ENCODE measurements around the gene PRKD1. TPM values are rescaled to one million over a fixed set of nuclear protein-coding genes. Genes with fewer than 3 reads are reported as not detected.

Gene PRKD1
- total RNA-seq, 4 donors from 2014 or later = 3.5 to 6.4 (median 4.4) TPM

DNA sequence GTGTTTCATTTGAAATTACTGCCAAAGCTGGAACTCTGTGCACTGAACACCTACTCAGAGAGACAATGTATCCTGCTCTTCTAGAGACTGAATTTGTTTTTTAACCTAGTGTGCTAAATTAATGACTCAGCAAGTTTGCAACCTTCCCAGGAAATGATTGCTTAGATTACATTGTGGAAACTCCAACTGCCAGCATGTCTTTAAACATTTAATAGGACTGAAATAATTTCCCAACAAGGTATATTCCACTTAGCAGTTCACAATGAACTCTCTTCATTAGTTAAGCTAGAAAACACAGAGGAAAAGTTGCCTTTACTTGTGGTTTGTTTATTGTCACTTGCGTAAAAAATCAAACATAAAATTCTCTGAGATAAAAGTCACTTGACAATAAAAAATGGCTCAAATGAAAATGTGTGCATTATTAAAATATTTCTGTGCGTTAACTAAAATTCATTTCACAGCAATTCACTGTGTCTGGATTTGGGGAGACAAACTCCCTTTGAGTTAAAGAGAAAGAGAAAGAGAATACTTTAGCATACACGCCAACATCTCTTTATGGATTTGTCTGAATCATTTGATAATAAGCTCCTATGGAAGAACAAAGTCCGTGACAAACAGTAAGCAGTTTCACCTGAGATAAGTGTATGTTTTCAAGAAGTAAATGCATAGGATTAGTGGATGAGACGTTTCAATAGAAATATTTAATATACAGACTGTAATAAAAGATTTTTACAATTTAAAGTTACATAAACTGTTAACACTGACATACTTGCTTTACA is 284.0 kb downstream of the PRKD1 start:
- intact Hi-C loops (cut with DNase I; ENCODE audit: low total_unique reads) = no loop called here
- Histone ChIP-seq H3K27me3 (no peaks in the 10 kb centered on the region), H3K9me3 (peaks cover 19 to 20% of the 10 kb centered on the region in 2 donors), H3K4me3 (no peak overlapping the region), H3K27ac (no peak overlapping the region), H3K4me1 (no peaks in the 10 kb centered on the region), H3K36me3 (no peaks in the 10 kb centered on the region)
- DNase-seq = no peak
- 39 to 44% methylated on average over 5 of the region's 5 CpGs for WGBS, 2 donors (ENCODE audit: low coverage in 1 of 2)
- TF ChIP-seq, protein P1, sequence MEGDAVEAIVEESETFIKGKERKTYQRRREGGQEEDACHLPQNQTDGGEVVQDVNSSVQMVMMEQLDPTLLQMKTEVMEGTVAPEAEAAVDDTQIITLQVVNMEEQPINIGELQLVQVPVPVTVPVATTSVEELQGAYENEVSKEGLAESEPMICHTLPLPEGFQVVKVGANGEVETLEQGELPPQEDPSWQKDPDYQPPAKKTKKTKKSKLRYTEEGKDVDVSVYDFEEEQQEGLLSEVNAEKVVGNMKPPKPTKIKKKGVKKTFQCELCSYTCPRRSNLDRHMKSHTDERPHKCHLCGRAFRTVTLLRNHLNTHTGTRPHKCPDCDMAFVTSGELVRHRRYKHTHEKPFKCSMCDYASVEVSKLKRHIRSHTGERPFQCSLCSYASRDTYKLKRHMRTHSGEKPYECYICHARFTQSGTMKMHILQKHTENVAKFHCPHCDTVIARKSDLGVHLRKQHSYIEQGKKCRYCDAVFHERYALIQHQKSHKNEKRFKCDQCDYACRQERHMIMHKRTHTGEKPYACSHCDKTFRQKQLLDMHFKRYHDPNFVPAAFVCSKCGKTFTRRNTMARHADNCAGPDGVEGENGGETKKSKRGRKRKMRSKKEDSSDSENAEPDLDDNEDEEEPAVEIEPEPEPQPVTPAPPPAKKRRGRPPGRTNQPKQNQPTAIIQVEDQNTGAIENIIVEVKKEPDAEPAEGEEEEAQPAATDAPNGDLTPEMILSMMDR (IDR thresholded peaks at IDR 0.05) = no peak
- TF ChIP-seq POLR2A (IDR thresholded peaks at IDR 0.05) (no peak), EP300 (IDR thresholded peaks at IDR 0.05; ENCODE audit: low read depth) (no peak), POLR2AphosphoS5 (IDR thresholded peaks at IDR 0.05) (no peak)
- in situ Hi-C loops (cut with MboI; ENCODE audit: low pct_ligation_motif_present in 1 of 4, low pct_unique_long_range_greater_than_20kb in 1 of 4, low sequenced_read_pairs in 3 of 4) = no loop called here

DNA sequence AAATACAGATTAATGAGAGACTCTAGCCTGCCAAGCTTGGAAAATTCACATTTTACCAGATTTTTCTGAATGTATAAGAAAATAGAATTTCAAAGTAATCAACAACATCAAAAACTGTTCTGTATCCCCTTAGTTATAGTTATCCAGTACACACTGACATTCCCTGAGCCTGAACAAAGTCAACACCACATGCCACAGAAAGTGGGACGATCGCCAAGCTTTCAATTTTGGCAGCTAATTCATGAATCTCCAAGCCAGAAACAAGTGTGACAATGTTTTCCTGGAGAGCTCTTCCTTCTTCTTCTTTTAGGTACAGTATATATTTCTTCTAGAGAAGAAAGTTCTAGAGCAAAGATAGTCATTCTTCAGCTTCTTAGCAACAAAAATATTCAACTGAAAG is 290.2 kb downstream of the PRKD1 start:
- intact Hi-C loops (cut with DNase I; ENCODE audit: low total_unique reads) (no loop called here), in situ Hi-C loops (cut with MboI; ENCODE audit: low pct_ligation_motif_present in 1 of 4, low pct_unique_long_range_greater_than_20kb in 1 of 4, low sequenced_read_pairs in 3 of 4) (no loop called here)
- Histone ChIP-seq H3K9me3 (no peaks in the 10 kb centered on the region), H3K4me1 (peaks cover 0 to 4% (median 0%) of the 10 kb centered on the region in 4 donors), H3K4me3 (no peak overlapping the region), H3K27ac (no peak overlapping the region), H3K36me3 (no peaks in the 10 kb centered on the region), H3K27me3 (no peaks in the 10 kb centered on the region)
- WGBS, 2 donors (ENCODE audit: low coverage in 1 of 2) = 22 to 29% methylated on average over 2 of the region's 2 CpGs
- TF ChIP-seq, protein P1 (IDR thresholded peaks at IDR 0.05) = no peak
- TF ChIP-seq EP300 (IDR thresholded peaks at IDR 0.05; ENCODE audit: low read depth) (no peak), POLR2AphosphoS5 (IDR thresholded peaks at IDR 0.05) (no peak), POLR2A (IDR thresholded peaks at IDR 0.05) (no peak)
- no peak for DNase-seq

DNA sequence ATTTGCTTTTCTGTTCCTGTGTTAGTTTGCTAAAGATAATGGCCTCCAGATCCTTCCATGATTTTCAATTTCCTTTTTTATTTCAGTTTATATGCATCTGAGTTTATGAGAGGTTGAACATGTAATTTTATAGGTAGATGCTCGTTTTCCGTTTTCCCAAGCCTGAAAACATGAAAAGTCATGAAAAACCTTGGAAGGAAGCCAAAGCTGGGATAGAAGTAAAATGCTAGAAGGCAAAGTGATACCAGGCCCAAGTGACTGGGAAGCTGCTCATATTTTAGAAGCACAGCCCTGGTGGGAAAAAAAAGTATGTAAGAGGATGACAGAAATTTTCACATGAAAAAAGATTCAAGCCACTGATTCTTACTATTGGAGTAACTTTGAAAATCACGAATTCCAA is 290.8 kb downstream of the PRKD1 start:
- no peak overlapping the region for H3K27ac ChIP-seq
- no peaks in the 10 kb centered on the region for H3K9me3 ChIP-seq
- in situ Hi-C loops (cut with MboI; ENCODE audit: low pct_ligation_motif_present in 1 of 4, low pct_unique_long_range_greater_than_20kb in 1 of 4, low sequenced_read_pairs in 3 of 4) (no loop called here), intact Hi-C loops (cut with DNase I; ENCODE audit: low total_unique reads) (no loop called here)
- H3K4me1 ChIP-seq = peaks cover 0 to 4% (median 0%) of the 10 kb centered on the region in 4 donors
- TF ChIP-seq, protein P1 (IDR thresholded peaks at IDR 0.05) = no peak
- no peak for TF ChIP-seq POLR2A (IDR thresholded peaks at IDR 0.05)
- TF ChIP-seq EP300 (IDR thresholded peaks at IDR 0.05; ENCODE audit: low read depth) = no peak
- no peak for TF ChIP-seq POLR2AphosphoS5 (IDR thresholded peaks at IDR 0.05)
- H3K36me3 ChIP-seq = no peaks in the 10 kb centered on the region
- no peak overlapping the region for H3K4me3 ChIP-seq
- no peak for DNase-seq
- WGBS, 2 donors (ENCODE audit: low coverage in 1 of 2) = 60 to 65% methylated on average over 3 of the region's 3 CpGs
- H3K27me3 ChIP-seq = no peaks in the 10 kb centered on the region

DNA sequence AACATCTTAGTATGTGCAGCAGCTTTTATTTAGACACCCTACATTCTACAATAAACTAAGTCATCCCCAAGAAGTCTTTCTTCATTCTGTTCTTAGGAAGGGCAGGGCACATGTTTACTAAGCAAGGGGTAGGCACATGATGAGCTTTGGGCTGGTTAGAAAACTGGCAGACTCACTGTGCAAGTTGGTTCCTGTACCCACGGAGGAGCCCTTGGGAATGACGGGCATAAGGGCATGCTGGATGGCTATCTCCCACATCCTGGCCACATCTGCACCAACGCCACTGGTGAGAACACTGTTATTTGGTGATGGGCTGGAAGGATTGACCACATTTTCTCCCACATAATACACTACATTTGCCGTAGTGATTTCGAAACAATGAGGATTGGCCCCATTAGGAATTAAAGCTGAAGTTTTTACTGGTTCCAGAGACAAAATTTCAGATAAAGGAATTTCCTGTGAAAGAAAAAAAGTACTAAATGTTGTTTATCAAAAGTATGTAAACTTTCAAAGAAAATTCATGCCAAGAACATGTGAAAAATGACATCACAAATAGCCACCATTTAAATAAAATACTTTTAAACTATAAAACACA is 297.0 kb downstream of the PRKD1 start:
- Histone ChIP-seq H3K27me3 (no peaks in the 10 kb centered on the region), H3K4me1 (no peaks in the 10 kb centered on the region), H3K36me3 (no peaks in the 10 kb centered on the region), H3K4me3 (no peak overlapping the region), H3K27ac (no peak overlapping the region), H3K9me3 (no peaks in the 10 kb centered on the region)
- TF ChIP-seq, protein P1 (IDR thresholded peaks at IDR 0.05) = no peak
- no peak for TF ChIP-seq POLR2A (IDR thresholded peaks at IDR 0.05)
- TF ChIP-seq EP300 (IDR thresholded peaks at IDR 0.05; ENCODE audit: low read depth) = no peak
- TF ChIP-seq POLR2AphosphoS5 (IDR thresholded peaks at IDR 0.05) = no peak
- no peak for DNase-seq
- intact Hi-C loops (cut with DNase I; ENCODE audit: low total_unique reads) (no loop called here), in situ Hi-C loops (cut with MboI; ENCODE audit: low pct_ligation_motif_present in 1 of 4, low pct_unique_long_range_greater_than_20kb in 1 of 4, low sequenced_read_pairs in 3 of 4) (no loop called here)
- 79 to 86% methylated on average over 5 of the region's 5 CpGs for WGBS, 2 donors (ENCODE audit: low coverage in 1 of 2)
